ENCODE measurements around the gene KIRREL1.

KIRREL1 gene

DNA sequence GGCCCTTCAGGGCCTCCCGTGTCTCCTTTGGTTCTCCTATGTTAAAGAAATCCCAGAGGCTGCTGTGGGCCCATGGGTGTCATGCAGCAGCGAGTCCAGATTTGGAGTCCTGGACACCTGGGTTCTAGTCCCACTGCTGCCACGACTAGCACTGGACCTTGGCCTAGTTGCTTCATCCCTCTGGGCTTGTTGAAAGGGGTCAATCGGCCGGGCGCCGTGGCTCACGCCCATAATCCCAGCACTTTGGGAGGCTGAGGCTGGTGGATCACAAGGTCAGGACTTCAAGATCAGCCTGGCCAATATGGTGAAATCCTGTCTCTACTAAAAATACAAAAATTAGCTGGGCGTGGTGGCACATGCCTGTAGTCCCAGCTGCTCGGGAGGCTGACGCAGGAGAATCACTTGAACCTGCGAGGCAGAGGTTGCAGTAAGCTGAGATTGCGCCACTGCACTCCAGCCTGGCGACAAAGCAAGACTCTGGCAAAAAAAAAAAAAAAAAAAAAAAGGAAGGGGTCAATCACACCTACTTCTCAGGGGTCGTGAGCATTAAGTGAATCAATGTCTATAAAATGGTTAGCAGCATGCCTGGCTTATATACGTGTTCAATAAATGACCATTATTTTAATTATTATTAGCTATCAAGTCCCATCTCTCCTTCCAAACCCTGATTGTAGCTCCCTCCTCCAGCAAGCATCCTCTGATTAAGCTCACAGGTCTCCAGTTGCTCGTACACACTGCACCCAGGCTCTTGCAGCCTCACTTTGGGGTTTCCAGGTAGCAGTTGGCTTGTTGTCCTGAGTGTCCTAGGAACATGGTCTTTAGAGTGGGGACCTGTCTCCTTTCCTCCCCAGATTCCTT, 43.8 kb downstream of the KIRREL1 start:
- no peak overlapping the region for H3K4me3 ChIP-seq (ENCODE audit: control insufficient read depth, low read depth, low read length)
- TF ChIP-seq, protein P1, sequence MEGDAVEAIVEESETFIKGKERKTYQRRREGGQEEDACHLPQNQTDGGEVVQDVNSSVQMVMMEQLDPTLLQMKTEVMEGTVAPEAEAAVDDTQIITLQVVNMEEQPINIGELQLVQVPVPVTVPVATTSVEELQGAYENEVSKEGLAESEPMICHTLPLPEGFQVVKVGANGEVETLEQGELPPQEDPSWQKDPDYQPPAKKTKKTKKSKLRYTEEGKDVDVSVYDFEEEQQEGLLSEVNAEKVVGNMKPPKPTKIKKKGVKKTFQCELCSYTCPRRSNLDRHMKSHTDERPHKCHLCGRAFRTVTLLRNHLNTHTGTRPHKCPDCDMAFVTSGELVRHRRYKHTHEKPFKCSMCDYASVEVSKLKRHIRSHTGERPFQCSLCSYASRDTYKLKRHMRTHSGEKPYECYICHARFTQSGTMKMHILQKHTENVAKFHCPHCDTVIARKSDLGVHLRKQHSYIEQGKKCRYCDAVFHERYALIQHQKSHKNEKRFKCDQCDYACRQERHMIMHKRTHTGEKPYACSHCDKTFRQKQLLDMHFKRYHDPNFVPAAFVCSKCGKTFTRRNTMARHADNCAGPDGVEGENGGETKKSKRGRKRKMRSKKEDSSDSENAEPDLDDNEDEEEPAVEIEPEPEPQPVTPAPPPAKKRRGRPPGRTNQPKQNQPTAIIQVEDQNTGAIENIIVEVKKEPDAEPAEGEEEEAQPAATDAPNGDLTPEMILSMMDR (conservative IDR thresholded peaks at IDR 0.05; ENCODE audit: control insufficient read depth, insufficient read depth, low read depth, low read length), result no peak
- DNase-seq (ENCODE audit: low read depth), result no peak

DNA sequence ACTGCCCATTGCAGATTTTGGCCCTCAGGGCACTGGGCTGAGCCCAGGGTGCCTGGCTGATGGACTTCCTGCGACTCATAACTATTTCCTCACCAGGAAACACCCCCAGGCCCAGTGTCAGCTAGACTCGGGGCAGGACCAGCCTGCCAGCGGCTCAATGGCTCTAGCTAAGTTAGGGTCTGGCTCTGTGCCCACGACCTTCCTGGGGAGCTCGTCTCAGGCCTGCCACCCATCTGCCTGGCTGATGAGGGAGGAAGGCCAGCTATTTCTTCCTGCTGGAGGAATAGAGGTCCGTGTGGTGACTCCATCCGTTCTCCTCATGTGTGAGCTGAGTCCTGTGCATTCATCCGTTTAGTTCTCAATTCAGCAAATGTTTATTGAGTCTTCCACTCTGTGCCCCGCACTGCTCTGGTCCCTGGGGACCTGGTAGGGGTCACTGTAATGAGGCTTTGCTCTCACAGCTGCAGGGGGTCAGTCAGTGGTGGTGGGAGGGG, 44.5 kb downstream of the KIRREL1 start:
- H3K4me3 ChIP-seq (ENCODE audit: control insufficient read depth, low read depth, low read length), result no peak overlapping the region
- DNase-seq (ENCODE audit: low read depth), result peak; percentile 78
- TF ChIP-seq, protein P1 (conservative IDR thresholded peaks at IDR 0.05; ENCODE audit: control insufficient read depth, insufficient read depth, low read depth, low read length), result no peak

DNA sequence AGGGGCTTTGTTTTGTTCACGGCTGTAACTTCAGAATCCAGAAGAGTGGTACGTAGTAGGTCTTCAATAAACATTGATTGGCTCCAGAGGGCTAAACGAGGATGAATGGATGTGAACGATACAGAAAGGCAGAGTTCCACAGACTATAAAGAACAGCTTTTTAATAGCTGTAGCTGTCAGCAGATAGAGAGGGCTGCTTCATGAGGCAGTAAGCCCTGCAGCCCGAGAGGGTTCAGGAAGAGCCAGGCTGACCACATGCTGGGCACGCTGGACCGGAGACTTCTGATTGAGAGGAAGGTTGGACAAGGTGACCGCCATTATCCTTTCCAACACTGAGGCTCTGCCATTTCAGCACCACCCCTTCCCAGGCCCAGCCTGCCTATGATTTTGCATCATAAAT, 45.3 kb downstream of the KIRREL1 start:
- no peak overlapping the region for H3K4me3 ChIP-seq (ENCODE audit: control insufficient read depth, low read depth, low read length)
- TF ChIP-seq, protein P1 (conservative IDR thresholded peaks at IDR 0.05; ENCODE audit: control insufficient read depth, insufficient read depth, low read depth, low read length), result no peak
- DNase-seq (ENCODE audit: low read depth), result no peak

DNA sequence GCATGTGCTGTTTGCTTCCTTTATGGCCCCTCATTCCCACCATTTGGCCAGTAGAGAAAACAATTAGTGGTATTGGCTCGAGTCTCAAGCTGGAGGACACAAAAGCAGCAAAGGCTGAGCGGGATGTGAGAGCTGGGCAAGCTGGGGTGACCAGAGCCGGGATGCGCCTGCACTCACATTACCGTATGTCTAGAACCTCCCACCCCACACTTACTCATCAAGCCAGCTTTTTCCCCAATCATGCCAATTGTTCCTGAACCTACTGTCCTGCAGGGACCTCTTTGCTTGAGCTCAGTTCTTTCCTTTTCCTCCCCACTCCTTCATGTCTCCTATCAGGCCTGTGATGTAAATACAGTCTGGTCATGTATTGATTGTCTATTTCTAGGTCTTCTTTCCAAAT, 45.9 kb downstream of the KIRREL1 start:
- DNase-seq (ENCODE audit: low read depth), result peak; percentile 59
- TF ChIP-seq, protein P1 (conservative IDR thresholded peaks at IDR 0.05; ENCODE audit: control insufficient read depth, insufficient read depth, low read depth, low read length), result no peak
- no peak overlapping the region for H3K4me3 ChIP-seq (ENCODE audit: control insufficient read depth, low read depth, low read length)

DNA sequence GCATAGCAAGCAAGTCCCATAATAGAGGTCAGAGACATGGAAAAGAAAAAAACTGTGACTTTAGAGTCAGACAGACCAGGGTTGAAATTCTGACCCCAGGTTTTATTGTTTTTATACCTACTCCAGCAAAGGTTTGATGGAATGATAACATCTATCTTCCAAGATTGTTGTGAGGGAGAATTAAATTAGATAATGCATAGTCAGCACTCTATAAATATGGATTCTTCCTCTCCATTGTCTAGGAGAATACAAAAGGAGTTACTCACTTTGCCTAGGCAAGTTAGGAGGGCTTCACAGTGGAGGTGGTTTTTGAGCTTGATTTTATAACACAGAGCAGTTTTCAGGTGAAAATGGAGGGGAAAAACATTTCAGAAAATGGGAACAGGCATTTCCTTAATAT, 46.9 kb downstream of the KIRREL1 start:
- DNase-seq (ENCODE audit: low read depth), result no peak
- no peak overlapping the region for H3K4me3 ChIP-seq (ENCODE audit: control insufficient read depth, low read depth, low read length)
- TF ChIP-seq, protein P1 (conservative IDR thresholded peaks at IDR 0.05; ENCODE audit: control insufficient read depth, insufficient read depth, low read depth, low read length), result no peak

DNA sequence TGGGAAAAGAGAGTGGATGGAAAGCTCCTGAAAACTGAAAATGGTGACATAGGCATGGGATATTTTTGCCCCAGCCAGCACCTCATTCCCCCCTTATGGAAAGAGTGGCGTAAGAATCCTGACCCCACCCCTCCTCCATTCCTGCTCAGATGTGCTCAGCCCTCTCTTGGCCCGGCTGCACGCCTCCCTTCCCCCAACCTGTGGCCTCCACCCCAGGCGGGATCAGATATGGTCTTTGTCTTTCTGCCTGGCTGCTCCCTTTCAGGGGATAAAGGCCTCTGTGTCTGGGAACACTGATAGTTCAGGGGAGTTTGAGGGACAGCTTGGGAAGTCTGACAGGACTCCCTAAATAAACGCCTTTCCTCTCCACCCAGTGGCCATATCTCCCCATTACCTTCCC, 49.8 kb downstream of the KIRREL1 start:
- no peak for DNase-seq (ENCODE audit: low read depth)
- TF ChIP-seq, protein P1 (conservative IDR thresholded peaks at IDR 0.05; ENCODE audit: control insufficient read depth, insufficient read depth, low read depth, low read length), result no peak
- no peak overlapping the region for H3K4me3 ChIP-seq (ENCODE audit: control insufficient read depth, low read depth, low read length)

Measured in fibroblast of mammary gland (primary cell).